Endothelial cell of umbilical vein (primary cell): ENCODE data around the gene TRABD2A. TPM values are rescaled to one million over a fixed set of nuclear protein-coding genes. Genes with fewer than 3 reads are reported as not detected.

Source experiments
- BruUV-seq: library from RNA; stranded (reverse); fragments of 400-500 nt; replicated peaks from 2 replicates; lab custom pipeline; 2021; lab: Mats Ljungman, UMichigan
- CTCF ChIA-PET: fragments of 300-600, 350-600 bp; sonication (Branson Sonifier 250); formaldehyde crosslinking; loops from one replicate; lab custom pipeline; 2021; ENCODE audit warnings: antibody characterized with exemption, inconsistent platforms; lab: Charles Lee
- POLR2A ChIA-PET: fragments of 300-600, 350-600 bp; sonication (Branson Sonifier 250); formaldehyde crosslinking; loops from one replicate; lab custom pipeline; 2021; ENCODE audit warnings: antibody characterized with exemption, inconsistent platforms; lab: Charles Lee
- DNase-seq: peaks from one replicate; pipeline ENCODE4 v3.0.0-alpha.2; 2011; ENCODE audit warnings: low read depth, low spot score
- FAIRE-seq: peaks from 2 replicates; lab custom pipeline; 2011; peaks lifted over from hg19 to GRCh38; lab: Jason Lieb, UNC
- H2AFZ ChIP-seq: 2 replicates; pipeline ENCODE4 v1.6.0; 2012; ENCODE audit warnings: low read depth, low read length, control low read depth, inconsistent platforms
- H3K27ac ChIP-seq: 2 replicates; pipeline ENCODE4 v1.5.1; 2011; ENCODE audit warnings: low read depth, mild to moderate bottlenecking, control low read depth, low read length, moderate library complexity; ENCODE audit not compliant: insufficient read depth
- H3K27me3 ChIP-seq, 2 experiments: 2 replicates each; pipeline versions ENCODE4 v1.6.0 to v1.6.1; 2011; ENCODE audit warnings: low read length in 2 of 2, mixed read lengths in 1 of 2; ENCODE audit not compliant: control insufficient read depth in 2 of 2, insufficient read depth in 2 of 2
- H3K36me3 ChIP-seq, 2 experiments: 2 replicates in 1 of 2; 3 replicates in 1 of 2; pipeline ENCODE4 v1.5.1; 2011; ENCODE audit warnings: low read length in 2 of 2, mild to moderate bottlenecking in 1 of 2, moderate library complexity in 1 of 2; ENCODE audit not compliant: control insufficient read depth in 2 of 2, insufficient read depth in 2 of 2; ENCODE audit errors: extremely low read depth in 1 of 2
- H3K4me1 ChIP-seq: 3 replicates; pipeline ENCODE4 v1.5.1; 2011; ENCODE audit warnings: mild to moderate bottlenecking, low read length; ENCODE audit not compliant: control insufficient read depth, insufficient read depth; ENCODE audit errors: extremely low read depth
- H3K4me2 ChIP-seq: 2 replicates; pipeline ENCODE4 v1.6.1; 2011; ENCODE audit warnings: low read length, control low read depth, mixed read lengths; ENCODE audit not compliant: insufficient read depth
- H3K4me3 ChIP-seq, 3 experiments: fragments of 200-600 bp in 1 of 3; sonication (generic), shearing (Covaris generic) in 1 of 3; replicated peaks in 1 of 3; 2 replicates each; pipeline ENCODE4 v1.5.1; 2011 to 2016; ENCODE audit warnings: control low read depth in 3 of 3, low read length in 3 of 3, mild to moderate bottlenecking in 2 of 3, inconsistent platforms in 1 of 3, low read depth in 1 of 3, moderate library complexity in 1 of 3; ENCODE audit not compliant: insufficient read depth in 1 of 3
- H3K79me2 ChIP-seq: 2 replicates; pipeline ENCODE4 v1.6.0; 2012; ENCODE audit warnings: low read length, inconsistent platforms; ENCODE audit not compliant: control insufficient read depth, insufficient read depth
- H3K9ac ChIP-seq: replicated peaks from 2 replicates; pipeline ENCODE3; 2011; ENCODE audit warnings: low read length, control low read depth; ENCODE audit not compliant: insufficient read depth; ENCODE audit errors: extremely low read depth
- H3K9me1 ChIP-seq: replicated peaks from 3 replicates; pipeline ENCODE4 v1.6.0; 2011; ENCODE audit warnings: mild to moderate bottlenecking, low read length; ENCODE audit not compliant: control insufficient read depth, insufficient read depth; ENCODE audit errors: extremely low read depth
- H3K9me3 ChIP-seq: replicated peaks from 2 replicates; pipeline ENCODE4 v1.5.1; 2012; ENCODE audit warnings: low read length, inconsistent platforms; ENCODE audit not compliant: control insufficient read depth, insufficient read depth
- H4K20me1 ChIP-seq: replicated peaks from 2 replicates; pipeline ENCODE3; 2011; ENCODE audit warnings: mild to moderate bottlenecking, low read length; ENCODE audit not compliant: control insufficient read depth, insufficient read depth; ENCODE audit errors: extremely low read depth
- FOS ChIP-seq: IDR thresholded peaks from 2 replicates; pipeline ENCODE4 v1.6.1; 2011; ENCODE audit warnings: mild to moderate bottlenecking, low read length, moderate library complexity, borderline replicate concordance; ENCODE audit not compliant: insufficient read depth
- GATA2 ChIP-seq: IDR thresholded peaks from 2 replicates; pipeline ENCODE4 v1.7.0; 2011; ENCODE audit warnings: low read depth, mild to moderate bottlenecking, moderate library complexity, mixed read lengths, low read length; ENCODE audit not compliant: insufficient read length, insufficient read depth
- JUN ChIP-seq: IDR thresholded peaks from 2 replicates; pipeline ENCODE4 v1.6.1; 2011; ENCODE audit warnings: borderline replicate concordance, low read depth; ENCODE audit not compliant: insufficient read length, insufficient read depth
- MAX ChIP-seq: IDR thresholded peaks from 2 replicates; pipeline ENCODE4 v1.6.1; 2011; ENCODE audit not compliant: insufficient read depth, insufficient read length
- MYC ChIP-seq: IDR thresholded peaks from one replicate; pipeline ENCODE4 v1.6.1; 2011; ENCODE audit warnings: mild to moderate bottlenecking, low read depth, low read length
- POLR2AphosphoS5 ChIP-seq: IDR thresholded peaks from 2 replicates; pipeline ENCODE4 v1.6.1; 2012; ENCODE audit warnings: low read depth, mild to moderate bottlenecking, control low read depth, low read length, moderate library complexity; ENCODE audit not compliant: insufficient read depth
- dilution Hi-C: fragments of 300-500 bp; cut with MboI; formaldehyde crosslinking; loops from one replicate; pipeline ENCODE4 v1.15.0; 2019; ENCODE audit warnings: low sequenced_read_pairs; ENCODE audit not compliant: extremely low pct_ligation_motif_present
- intact Hi-C: fragments of 100-400 bp; cut with micrococcal nuclease; formaldehyde crosslinking; loops from one replicate; pipeline ENCODE4 v1.10.0; 2022
- polyA plus RNA-seq, 4 experiments: library from polyadenylated mRNA; depleted of rRNA in 3 of 4; stranded (reverse) in 3 of 4; unstranded in 1 of 4; fragments of >200 nt; gene quantifications; 2 replicates each; pipeline versions ENCODE4 v1.2.1 to v1.2.3, GENCODE V29; 2011 to 2012; ENCODE audit warnings: missing spikeins in 1 of 4
- total RNA-seq: library from RNA; stranded (reverse); gene quantifications from 2 replicates; pipeline ENCODE4 v1.2.3, GENCODE V29; 2021
- TF ChIP-seq, protein P1 (sequence below), 2 donors: IDR thresholded peaks; 1 replicate in 1 of 2; 2 replicates in 1 of 2; pipeline ENCODE4 v1.5.1; 2011; ENCODE audit warnings: low read length in 2 of 2, mild to moderate bottlenecking in 2 of 2, moderate library complexity in 2 of 2, control low read depth in 1 of 2, inconsistent platforms in 1 of 2, low read depth in 1 of 2; ENCODE audit not compliant: insufficient read depth in 1 of 2; ENCODE audit errors: extremely low read depth in 1 of 2

Gene TRABD2A
- total and polyA plus RNA-seq, 2 donors (not counting 3 experiments of a cell fraction or from before 2014, with no cell fraction given): 1.0 to 1.8 TPM

GRCh38 chr2:84854850-84855249 is 26.0 kb downstream of the TRABD2A start:
- no peak overlapping the region for H2AFZ ChIP-seq
- DNase-seq (no peak), FAIRE-seq (no peak)
- no peaks in the 10 kb centered on the region for H3K9me1 ChIP-seq
- CTCF ChIA-PET: no interaction called here
- H3K4me2 ChIP-seq: no peak overlapping the region
- dilution Hi-C loops (no loop called here), intact Hi-C loops (no loop called here)
- no peaks in the 10 kb centered on the region for H3K79me2 ChIP-seq
- no peaks in the 10 kb centered on the region for H3K36me3 ChIP-seq
- no peaks in the 10 kb centered on the region for H4K20me1 ChIP-seq
- no peak overlapping the region for H3K9ac ChIP-seq
- peaks cover 0 to 1% of the 10 kb centered on the region in 2 experiments for H3K27me3 ChIP-seq
- no peaks in the 10 kb centered on the region for H3K4me1 ChIP-seq
- H3K4me3 ChIP-seq: no peak overlapping the region
- H3K9me3 ChIP-seq: no peaks in the 10 kb centered on the region
- POLR2A ChIA-PET: no interaction called here
- BruUV-seq: no TSS peak
- no peak for TF ChIP-seq POLR2AphosphoS5
- no peak for TF ChIP-seq MYC
- no peak for TF ChIP-seq GATA2
- no peak for TF ChIP-seq FOS
- TF ChIP-seq, protein P1, sequence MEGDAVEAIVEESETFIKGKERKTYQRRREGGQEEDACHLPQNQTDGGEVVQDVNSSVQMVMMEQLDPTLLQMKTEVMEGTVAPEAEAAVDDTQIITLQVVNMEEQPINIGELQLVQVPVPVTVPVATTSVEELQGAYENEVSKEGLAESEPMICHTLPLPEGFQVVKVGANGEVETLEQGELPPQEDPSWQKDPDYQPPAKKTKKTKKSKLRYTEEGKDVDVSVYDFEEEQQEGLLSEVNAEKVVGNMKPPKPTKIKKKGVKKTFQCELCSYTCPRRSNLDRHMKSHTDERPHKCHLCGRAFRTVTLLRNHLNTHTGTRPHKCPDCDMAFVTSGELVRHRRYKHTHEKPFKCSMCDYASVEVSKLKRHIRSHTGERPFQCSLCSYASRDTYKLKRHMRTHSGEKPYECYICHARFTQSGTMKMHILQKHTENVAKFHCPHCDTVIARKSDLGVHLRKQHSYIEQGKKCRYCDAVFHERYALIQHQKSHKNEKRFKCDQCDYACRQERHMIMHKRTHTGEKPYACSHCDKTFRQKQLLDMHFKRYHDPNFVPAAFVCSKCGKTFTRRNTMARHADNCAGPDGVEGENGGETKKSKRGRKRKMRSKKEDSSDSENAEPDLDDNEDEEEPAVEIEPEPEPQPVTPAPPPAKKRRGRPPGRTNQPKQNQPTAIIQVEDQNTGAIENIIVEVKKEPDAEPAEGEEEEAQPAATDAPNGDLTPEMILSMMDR (IDR thresholded peaks at IDR 0.05; ENCODE audit: extremely low read depth in 1 of 2, insufficient read depth in 1 of 2, low read depth in 1 of 2, low read length in 2 of 2): no peak
- no peak for TF ChIP-seq MAX
- no peak for TF ChIP-seq JUN
- H3K27ac ChIP-seq: no peak overlapping the region
